Measurements from ENCODE around the gene NTMT1. TPM values are rescaled to one million over a fixed set of nuclear protein-coding genes. Genes with fewer than 3 reads are reported as not detected.

NTMT1 gene
- total RNA-seq, 2 experiments from 2014 or later, result 50.7 to 52.5 TPM

- H3K4me3 ChIP-seq (ENCODE audit: low read length), result peak overlapping the region; percentile 51
- ChIA-PET CTCF (interaction anchor here (0.7 to 2.5 kb wide), 19 partner anchors 9 to 480 kb away, joined by 3 to 23 read pairs (median 5); partner anchors contain the start of genes C9orf50, IER5L and NTMT1), POLR2A (interaction anchor here (0.9 to 2.1 kb wide), 6 partner anchors 14 to 472 kb away, joined by 3 to 9 read pairs (median 4); partner anchors contain the start of genes IER5L and NTMT1)
- no peaks in the 10 kb centered on the region for H3K9me3 ChIP-seq (ENCODE audit: control insufficient read depth in 1 of 2, insufficient read depth in 1 of 2, low read length in 2 of 2)
- no peak overlapping the region for H3K27ac ChIP-seq (ENCODE audit: low read depth in 1 of 2, low read length in 2 of 2)
- peaks cover 0 to 5% of the 10 kb centered on the region in 2 experiments for H3K27me3 ChIP-seq (ENCODE audit: control insufficient read depth in 1 of 2, insufficient read depth in 2 of 2, low read length in 2 of 2)
- H3K27me3 Mint-ChIP-seq, result no peaks in the 10 kb centered on the region
- H3K36me3 Mint-ChIP-seq (ENCODE audit: low read depth), result peaks cover 4% of the 10 kb centered on the region
- H3K4me3 Mint-ChIP-seq, result peak overlapping the region; percentile 87
- intact Hi-C loops (cut with DNase I, micrococcal nuclease), result loop anchor here (2.0 to 10.0 kb wide), 6 partner anchors 13 to 481 kb away; no protein-coding TSS in a partner anchor
- no peaks in the 10 kb centered on the region for H3K36me3 ChIP-seq (ENCODE audit: insufficient read depth, low read length)
- peak overlapping the region; percentile 76 for H3K27ac Mint-ChIP-seq
- peaks cover 37% of the 10 kb centered on the region for H3K4me1 Mint-ChIP-seq (ENCODE audit: low read depth)
- TF ChIP-seq CTCF (IDR thresholded peaks at IDR 0.05), result no peak
- DNase-seq, result no peak
- H3K9me3 Mint-ChIP-seq, result no peaks in the 10 kb centered on the region
- H3K4me1 ChIP-seq (ENCODE audit: insufficient read depth, low read length), result peaks cover 48% of the 10 kb centered on the region
- no peak for ATAC-seq (ENCODE audit: poor library complexity)
These were observed 14.6 kb upstream of the NTMT1 start for GRCh38 chr9:129611307-129611800.

GRCh38 chr9:129612123-129612522 lies 13.8 kb upstream of the NTMT1 start:
- Histone ChIP-seq H3K27me3 (ENCODE audit: control insufficient read depth in 1 of 2, insufficient read depth in 2 of 2, low read length in 2 of 2) (peaks cover 0 to 5% of the 10 kb centered on the region in 2 experiments), H3K4me3 (ENCODE audit: low read length) (no peak overlapping the region), H3K36me3 (ENCODE audit: insufficient read depth, low read length) (no peaks in the 10 kb centered on the region), H3K4me1 (ENCODE audit: insufficient read depth, low read length) (peaks cover 40% of the 10 kb centered on the region), H3K27ac (ENCODE audit: low read depth in 1 of 2, low read length in 2 of 2) (no peak overlapping the region), H3K9me3 (ENCODE audit: control insufficient read depth in 1 of 2, insufficient read depth in 1 of 2, low read length in 2 of 2) (no peaks in the 10 kb centered on the region)
- no peak for TF ChIP-seq CTCF (IDR thresholded peaks at IDR 0.05)
- Mint-ChIP-seq H3K9me3 (no peaks in the 10 kb centered on the region), H3K36me3 (ENCODE audit: low read depth) (peaks cover 4% of the 10 kb centered on the region), H3K27ac (no peak overlapping the region), H3K27me3 (no peaks in the 10 kb centered on the region), H3K4me1 (ENCODE audit: low read depth) (peaks cover 29% of the 10 kb centered on the region), H3K4me3 (no peak overlapping the region)
- intact Hi-C loops (cut with DNase I, micrococcal nuclease), result loop anchor here in 1 of 2 experiments (5.0 to 10.0 kb wide), 2 partner anchors 170 to 227 kb away; no protein-coding TSS in a partner anchor
- peak in 1 of 14 experiments; percentile 27 for DNase-seq
- no peak for ATAC-seq (ENCODE audit: poor library complexity)
- ChIA-PET CTCF (interaction anchor here (1.3 to 2.5 kb wide), 3 partner anchors 13 to 440 kb away, joined by 3 to 23 read pairs (median 17); partner anchors contain the start of gene NTMT1), POLR2A (no interaction called here)

GRCh38 chr9:129612815-129613519 lies 13.0 kb upstream of the NTMT1 start:
- Mint-ChIP-seq H3K36me3 (ENCODE audit: low read depth) (peaks cover 4% of the 10 kb centered on the region), H3K27ac (no peak overlapping the region), H3K4me3 (peak overlapping the region; percentile 20), H3K27me3 (no peaks in the 10 kb centered on the region), H3K4me1 (ENCODE audit: low read depth) (peaks cover 21% of the 10 kb centered on the region), H3K9me3 (no peaks in the 10 kb centered on the region)
- no peak for ATAC-seq (ENCODE audit: poor library complexity)
- POLR2A ChIA-PET, result no interaction called here
- peaks cover 32% of the 10 kb centered on the region for H3K4me1 ChIP-seq (ENCODE audit: insufficient read depth, low read length)
- no peak overlapping the region for H3K4me3 ChIP-seq (ENCODE audit: low read length)
- H3K9me3 ChIP-seq (ENCODE audit: control insufficient read depth in 1 of 2, insufficient read depth in 1 of 2, low read length in 2 of 2), result no peaks in the 10 kb centered on the region
- peak in 1 of 14 experiments; percentile 27 for DNase-seq
- no peaks in the 10 kb centered on the region for H3K36me3 ChIP-seq (ENCODE audit: insufficient read depth, low read length)
- H3K27ac ChIP-seq (ENCODE audit: low read depth in 1 of 2, low read length in 2 of 2), result no peak overlapping the region
- CTCF ChIA-PET, result interaction anchor here (1.3 to 2.5 kb wide), 2 partner anchors 12 to 473 kb away, joined by 4 to 23 read pairs; partner anchors contain the start of gene NTMT1
- intact Hi-C loops (cut with DNase I, micrococcal nuclease), result loop anchor here in 1 of 2 experiments (5.0 to 10.0 kb wide), 2 partner anchors 169 to 228 kb away; no protein-coding TSS in a partner anchor
- TF ChIP-seq CTCF (IDR thresholded peaks at IDR 0.05), result no peak
- peaks cover 0 to 5% of the 10 kb centered on the region in 2 experiments for H3K27me3 ChIP-seq (ENCODE audit: control insufficient read depth in 1 of 2, insufficient read depth in 2 of 2, low read length in 2 of 2)

All from CD4-positive, alpha-beta T cell (primary cell).